GM12878 (cell line): ENCODE data around the gene FSTL4. TPM values are rescaled to one million over a fixed set of nuclear protein-coding genes. Genes with fewer than 3 reads are reported as not detected.

ENCODE experiments used
- ATAC-seq: fragments of 200-7000 bp; cut with Tn5 transposase; 3 replicates; pipeline ENCODE4 v1.9.1; 2020; ENCODE audit warnings: mild to moderate bottlenecking, moderate library complexity
- BruUV-seq: library from RNA; stranded (reverse); fragments of 400-500 nt; replicated peaks from 2 replicates; lab custom pipeline; 2021; lab: Mats Ljungman, UMichigan
- CTCF ChIA-PET: fragments of 300-600 bp; sonication (Branson Sonifier 250); formaldehyde crosslinking; extraction: SDS; loops from one replicate; lab custom pipeline; 2021; ENCODE audit warnings: inconsistent platforms; lab: Yijun Ruan, JAX
- POLR2A ChIA-PET: fragments of 350-600 bp; formaldehyde crosslinking; extraction: SDS; loops from one replicate; lab custom pipeline; 2021; ENCODE audit warnings: inconsistent platforms; lab: Charles Lee
- RAD21 ChIA-PET: fragments of 300-600 bp; sonication (Branson Sonifier 250); formaldehyde crosslinking; loops from one replicate; lab custom pipeline; 2023; ENCODE audit warnings: antibody characterized with exemption; ENCODE audit not compliant: unreplicated experiment; lab: Charles Lee
- SMC1A ChIA-PET: fragments of 300-600 bp; sonication (Branson Sonifier 250); formaldehyde crosslinking; loops from one replicate; lab custom pipeline; 2023; ENCODE audit not compliant: unreplicated experiment, uncharacterized antibody; lab: Charles Lee
- DNase-seq: peaks from one replicate; pipeline ENCODE4 v3.0.0-alpha.2; 2011; ENCODE audit warnings: low read depth, low spot score
- FAIRE-seq: peaks from 3 replicates; lab custom pipeline; 2011; peaks lifted over from hg19 to GRCh38; lab: Jason Lieb, UNC
- H2AFZ ChIP-seq: 2 replicates; pipeline ENCODE4 v1.6.0; 2011; ENCODE audit warnings: low read depth, low read length, control low read depth; ENCODE audit not compliant: control insufficient read depth
- H3K27ac ChIP-seq: 2 replicates; pipeline ENCODE4 v1.5.1; 2011; ENCODE audit warnings: control low read depth; ENCODE audit not compliant: control insufficient read depth, insufficient read depth
- H3K27me3 ChIP-seq, 2 experiments: replicated peaks in 1 of 2; 2 replicates each; pipeline versions ENCODE4 v1.6.0 to v1.6.1; 2011; ENCODE audit warnings: low read length in 1 of 2; ENCODE audit not compliant: control insufficient read depth in 2 of 2, insufficient read depth in 2 of 2
- H3K36me3 ChIP-seq, 2 experiments: 2 replicates each; pipeline ENCODE4 v1.5.1; 2011; ENCODE audit warnings: low read length in 1 of 2; ENCODE audit not compliant: control insufficient read depth in 2 of 2, insufficient read depth in 2 of 2
- H3K4me1 ChIP-seq: 2 replicates; pipeline ENCODE4 v1.6.1; 2011; ENCODE audit warnings: mild to moderate bottlenecking, low read length, moderate library complexity, mixed read lengths; ENCODE audit not compliant: control insufficient read depth, insufficient read depth
- H3K4me2 ChIP-seq: 2 replicates; pipeline ENCODE4 v1.6.0; 2011; ENCODE audit warnings: control low read depth; ENCODE audit not compliant: control insufficient read depth, insufficient read depth
- H3K4me3 ChIP-seq: fragments of 200-600 bp; sonication (generic); 2 replicates; pipeline ENCODE4 v1.5.1; 2016
- H3K79me2 ChIP-seq: 2 replicates; pipeline ENCODE4 v1.6.0; 2011; ENCODE audit warnings: low read length; ENCODE audit not compliant: control insufficient read depth, insufficient read depth
- H3K9ac ChIP-seq: 2 replicates; pipeline ENCODE4 v1.8.0; 2011; ENCODE audit warnings: low read length, control low read depth, mixed read lengths; ENCODE audit not compliant: control insufficient read depth, insufficient read depth
- H3K9me3 ChIP-seq: replicated peaks from 3 replicates; pipeline ENCODE4 v1.5.1; 2011; ENCODE audit warnings: mild to moderate bottlenecking, low read length; ENCODE audit not compliant: control insufficient read depth, insufficient read depth
- H4K20me1 ChIP-seq: 2 replicates; pipeline ENCODE4 v1.6.0; 2011; ENCODE audit not compliant: control insufficient read depth, insufficient read depth
- BRCA1 ChIP-seq: IDR thresholded peaks from 2 replicates; pipeline ENCODE4 v1.6.1; 2011; ENCODE audit warnings: low read depth, low read length, improper control_type of control experiment
- HDAC6 ChIP-seq: fragments of 200-600 bp; sonication (generic); IDR thresholded peaks from one replicate; pipeline ENCODE4 v1.8.0; 2017; ENCODE audit warnings: antibody characterized with exemption; ENCODE audit not compliant: unreplicated experiment
- MYB ChIP-seq: fragments of 150-350 bp; IDR thresholded peaks from 2 replicates; pipeline ENCODE4 v1.6.1; 2014; ENCODE audit warnings: mild to moderate bottlenecking, low read depth, low read length, borderline replicate concordance
- NFXL1 ChIP-seq: fragments of 450-650 bp; IDR thresholded peaks from 2 replicates; pipeline ENCODE4 v1.6.1; 2017; ENCODE audit warnings: antibody characterized with exemption, mild to moderate bottlenecking, borderline replicate concordance
- NRF1 ChIP-seq: conservative IDR thresholded peaks from 2 replicates; pipeline ENCODE4 v1.6.1; 2011; ENCODE audit warnings: mild to moderate bottlenecking, low read depth, low read length, improper control_type of control experiment
- STAT3 ChIP-seq: IDR thresholded peaks from 2 replicates; pipeline ENCODE4 v1.6.1; 2011; ENCODE audit warnings: low read depth, low read length, improper control_type of control experiment
- TAF1 ChIP-seq: IDR thresholded peaks from 2 replicates; pipeline ENCODE4 v1.6.1; 2011; ENCODE audit warnings: mild to moderate bottlenecking, low read depth, low read length, borderline replicate concordance
- ZNF24 ChIP-seq: fragments of 450-650 bp; IDR thresholded peaks from 2 replicates; pipeline ENCODE4 v1.6.1; 2017; ENCODE audit warnings: antibody characterized with exemption, mild to moderate bottlenecking
- WGBS: methylation state at CpG from one replicate; pipeline ENCODE4 v1.1.6; 2016; ENCODE audit warnings: low lambda C conversion rate; ENCODE audit not compliant: insufficient replicate concordance, insufficient coverage; ENCODE audit errors: missing lambda C conversion rate; 5-methylcytosine and 5-hydroxymethylcytosine counted together
- in situ Hi-C: fragments of 300-500 bp; cut with MboI; formaldehyde crosslinking; loops from 9 replicates; pipeline ENCODE4 v1.14.3; 2018; ENCODE audit warnings: mixed read lengths
- intact Hi-C: fragments of 100-400 bp; cut with micrococcal nuclease; formaldehyde crosslinking; loops from one replicate; pipeline ENCODE4 v1.14.2; 2022; ENCODE audit not compliant: unreplicated experiment
- polyA plus RNA-seq, 11 experiments: library from polyadenylated mRNA; depleted of rRNA in 4 of 11; unstranded in 6 of 11; stranded (reverse) in 5 of 11; fragments of >200 nt; fragmentation: Nextera tagmentation in 4 of 11; fragmentation: Illumina TruSeq in 1 of 11; extraction: Ambion mirVana in 4 of 11; extraction: Trizol in 1 of 11; gene quantifications; 1 replicate in 1 of 11; 2 replicates in 10 of 11; pipeline versions ENCODE4 v1.2.1 to v1.2.3, GENCODE V29; 2011 to 2016; ENCODE audit warnings: inconsistent platforms in 2 of 11, missing spikeins in 2 of 11, low read depth in 1 of 11
- total RNA-seq, 4 experiments: library from RNA; depleted of rRNA in 3 of 4; stranded (reverse); fragments of >200 nt in 3 of 4; fragmentation: Illumina TruSeq in 1 of 4; extraction: Trizol in 1 of 4; gene quantifications; 2 replicates each; pipeline versions ENCODE4 v1.2.1 to v1.2.3, GENCODE V29; 2013 to 2021
- TF ChIP-seq, protein P1 (sequence below): fragments of 450-650 bp; IDR thresholded peaks from 2 replicates; pipeline ENCODE4 v1.6.1; 2014; ENCODE audit warnings: mild to moderate bottlenecking
- TF ChIP-seq, protein P2 (sequence below): fragments of 450-650 bp; IDR thresholded peaks from 2 replicates; pipeline ENCODE4 v1.6.1; 2018; ENCODE audit warnings: borderline replicate concordance, mild to moderate bottlenecking; ENCODE audit not compliant: partially characterized antibody

Gene FSTL4
- total and polyA plus RNA-seq, 10 of the 15 experiments (the other 5 are each of a cell fraction or from before 2014, with no cell fraction given), result 0.01 to 0.79 (median 0.21) TPM; not detected in 6

DNA sequence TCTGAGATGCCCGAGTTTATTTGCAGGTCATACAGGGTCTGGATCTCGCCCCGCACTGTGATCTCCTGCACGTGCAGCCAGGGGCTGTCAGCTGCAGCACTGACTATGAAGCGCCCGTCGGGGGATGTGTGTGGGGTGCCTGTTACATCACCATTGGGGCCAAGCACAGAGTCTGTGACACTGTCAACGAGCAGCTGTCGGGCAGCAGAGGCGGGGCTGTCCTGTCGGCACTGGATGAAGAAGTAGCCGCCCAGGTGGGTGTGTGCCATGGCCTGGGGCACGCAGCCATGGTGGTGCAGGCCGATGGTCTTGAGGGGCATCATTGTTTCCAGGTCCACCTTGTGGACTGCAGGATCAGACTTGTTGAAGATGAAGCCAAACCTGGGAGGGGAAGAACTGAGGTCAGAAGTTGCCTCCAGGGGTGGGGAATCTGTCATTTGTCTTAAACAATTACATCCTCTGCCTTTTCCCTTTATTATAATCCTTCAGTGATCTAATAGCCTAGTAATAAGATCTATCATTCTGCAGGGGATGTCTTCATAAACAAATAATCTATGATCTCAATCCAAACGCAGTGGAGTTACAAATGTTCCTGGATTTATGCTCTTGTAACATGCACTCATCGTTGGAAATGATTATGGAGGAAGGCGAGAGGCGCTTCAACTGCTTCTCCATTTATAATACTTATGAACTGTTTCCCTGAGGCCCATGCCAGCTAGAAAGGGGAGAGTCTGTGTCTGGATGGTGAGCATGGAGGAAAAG, 412.7 kb downstream of the FSTL4 start:
- POLR2A ChIA-PET, result no interaction called here
- CTCF ChIA-PET, result no interaction called here
- no peaks in the 10 kb centered on the region for H3K36me3 ChIP-seq
- TF ChIP-seq BRCA1 (no peak), HDAC6 (no peak), MYB (no peak), TAF1 (no peak), NFXL1 (no peak), NRF1 (no peak), ZNF24 (no peak), STAT3 (no peak)
- TF ChIP-seq, protein P1, sequence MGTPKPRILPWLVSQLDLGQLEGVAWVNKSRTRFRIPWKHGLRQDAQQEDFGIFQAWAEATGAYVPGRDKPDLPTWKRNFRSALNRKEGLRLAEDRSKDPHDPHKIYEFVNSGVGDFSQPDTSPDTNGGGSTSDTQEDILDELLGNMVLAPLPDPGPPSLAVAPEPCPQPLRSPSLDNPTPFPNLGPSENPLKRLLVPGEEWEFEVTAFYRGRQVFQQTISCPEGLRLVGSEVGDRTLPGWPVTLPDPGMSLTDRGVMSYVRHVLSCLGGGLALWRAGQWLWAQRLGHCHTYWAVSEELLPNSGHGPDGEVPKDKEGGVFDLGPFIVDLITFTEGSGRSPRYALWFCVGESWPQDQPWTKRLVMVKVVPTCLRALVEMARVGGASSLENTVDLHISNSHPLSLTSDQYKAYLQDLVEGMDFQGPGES, result no peak
- TF ChIP-seq, protein P2, sequence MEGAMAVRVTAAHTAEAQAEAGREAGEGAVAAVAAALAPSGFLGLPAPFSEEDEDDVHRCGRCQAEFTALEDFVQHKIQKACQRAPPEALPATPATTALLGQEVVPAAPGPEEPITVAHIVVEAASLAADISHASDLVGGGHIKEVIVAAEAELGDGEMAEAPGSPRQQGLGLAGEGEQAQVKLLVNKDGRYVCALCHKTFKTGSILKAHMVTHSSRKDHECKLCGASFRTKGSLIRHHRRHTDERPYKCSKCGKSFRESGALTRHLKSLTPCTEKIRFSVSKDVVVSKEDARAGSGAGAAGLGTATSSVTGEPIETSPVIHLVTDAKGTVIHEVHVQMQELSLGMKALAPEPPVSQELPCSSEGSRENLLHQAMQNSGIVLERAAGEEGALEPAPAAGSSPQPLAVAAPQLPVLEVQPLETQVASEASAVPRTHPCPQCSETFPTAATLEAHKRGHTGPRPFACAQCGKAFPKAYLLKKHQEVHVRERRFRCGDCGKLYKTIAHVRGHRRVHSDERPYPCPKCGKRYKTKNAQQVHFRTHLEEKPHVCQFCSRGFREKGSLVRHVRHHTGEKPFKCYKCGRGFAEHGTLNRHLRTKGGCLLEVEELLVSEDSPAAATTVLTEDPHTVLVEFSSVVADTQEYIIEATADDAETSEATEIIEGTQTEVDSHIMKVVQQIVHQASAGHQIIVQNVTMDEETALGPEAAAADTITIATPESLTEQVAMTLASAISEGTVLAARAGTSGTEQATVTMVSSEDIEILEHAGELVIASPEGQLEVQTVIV, result no peak
- TF ChIP-seq, all 136 proteins: peak for 0
- ChIA-PET SMC1A (no interaction called here), RAD21 (no interaction called here)
- H3K9me3 ChIP-seq, result no peaks in the 10 kb centered on the region; the same call in 2 of the 3 replicates
- WGBS, result 47% methylated on average over 17 of the region's 18 CpGs
- H3K9ac ChIP-seq, result no peak overlapping the region
- no peaks in the 10 kb centered on the region for H3K4me1 ChIP-seq
- FAIRE-seq, result no peak
- no peaks in the 10 kb centered on the region; a peak in 1 of 4 replicates for H3K27me3 ChIP-seq
- no peak overlapping the region for H3K27ac ChIP-seq
- no TSS peak for BruUV-seq
- no peak for DNase-seq
- no peaks in the 10 kb centered on the region for H3K79me2 ChIP-seq
- no peak for ATAC-seq
- intact Hi-C loops (no loop called here), in situ Hi-C loops (no loop called here)
- H3K4me2 ChIP-seq, result no peak overlapping the region
- no peak overlapping the region for H3K4me3 ChIP-seq
- H2AFZ ChIP-seq, result no peak overlapping the region
- H4K20me1 ChIP-seq, result no peaks in the 10 kb centered on the region
